ENCODE measurements around the gene PXK.

DNA sequence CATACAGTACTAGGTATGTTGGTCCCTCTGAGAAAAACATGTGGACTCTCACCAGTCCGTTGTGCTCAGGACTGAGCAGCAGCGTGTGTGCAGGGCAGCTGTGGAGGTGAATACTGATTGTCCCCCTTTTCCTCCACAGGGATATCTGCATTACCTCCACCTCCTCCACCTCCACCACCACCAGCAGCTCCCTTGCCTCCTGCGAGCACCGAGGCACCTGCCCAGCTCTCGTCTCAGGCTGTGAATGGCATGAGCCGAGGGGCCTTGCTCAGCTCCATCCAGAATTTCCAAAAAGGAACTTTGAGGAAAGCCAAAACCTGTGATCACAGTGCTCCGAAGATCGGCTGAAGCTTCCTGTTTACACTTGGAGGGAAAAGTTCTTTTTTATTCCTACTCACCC is 91.9 kb downstream of the PXK start:
- no peak for TF ChIP-seq POLR2A (IDR thresholded peaks at IDR 0.05; ENCODE audit: low read length)
- no peak for TF ChIP-seq GATA1 (IDR thresholded peaks at IDR 0.05; ENCODE audit: low read depth, low read length)

Measured in erythroblast (primary cell).